K562 (cell line): ENCODE measurements around the gene SLC35D2. TPM values are rescaled to one million over a fixed set of nuclear protein-coding genes. Genes with fewer than 3 reads are reported as not detected.

Experiments
- BHLHE40 ChIP-seq: IDR thresholded peaks from 2 replicates; pipeline ENCODE4 v1.6.1; 2011; ENCODE audit warnings: low read length, improper control_type of control experiment
- DPF2 ChIP-seq: fragments of 450-650 bp; IDR thresholded peaks from 2 replicates; pipeline ENCODE4 v1.6.1; 2016
- HDAC1 ChIP-seq, 2 experiments: fragments of 450-650 bp; IDR thresholded peaks; 2 replicates each; pipeline ENCODE4 v1.6.1; 2016 to 2017; ENCODE audit warnings: inconsistent platforms in 1 of 2, mild to moderate bottlenecking in 1 of 2, moderate library complexity in 1 of 2
- JUND ChIP-seq, 2 experiments: IDR thresholded peaks; 2 replicates in 1 of 2; 3 replicates in 1 of 2; pipeline ENCODE4 v1.6.1; 2011; ENCODE audit warnings: borderline replicate concordance in 2 of 2, low read depth in 2 of 2, low read length in 2 of 2, improper control_type of control experiment in 1 of 2, missing biosample characterization in 1 of 2, missing genetic modification characterization in 1 of 2, missing genetic modification reagents in 1 of 2
- MXI1 ChIP-seq: IDR thresholded peaks from 2 replicates; pipeline ENCODE4 v1.6.1; 2011; ENCODE audit warnings: low read depth, mild to moderate bottlenecking, improper control_type of control experiment, low read length
- NFE2 ChIP-seq: IDR thresholded peaks from 2 replicates; pipeline ENCODE4 v1.6.1; 2014; ENCODE audit warnings: antibody characterized with exemption, low read depth
- NR2C1 ChIP-seq, 2 experiments: fragments of 450-650 bp; IDR thresholded peaks; 2 replicates each; pipeline ENCODE4 v1.6.1; 2017; ENCODE audit warnings: mild to moderate bottlenecking in 2 of 2, antibody characterized with exemption in 1 of 2, inconsistent platforms in 1 of 2, missing compliant biosample characterization in 1 of 2, missing genetic modification characterization in 1 of 2
- PBX2 ChIP-seq, 2 experiments: IDR thresholded peaks in 1 of 2; conservative IDR thresholded peaks in 1 of 2; 2 replicates each; pipeline ENCODE4 v1.6.1; 2016; ENCODE audit warnings: low read depth in 2 of 2, mild to moderate bottlenecking in 1 of 2, missing compliant biosample characterization in 1 of 2, missing genetic modification characterization in 1 of 2, moderate library complexity in 1 of 2
- PML ChIP-seq: IDR thresholded peaks from 2 replicates; pipeline ENCODE4 v1.6.1; 2012; ENCODE audit warnings: low read length, inconsistent platforms
- ZNF583 ChIP-seq: fragments of 250-450 bp; sonication (Bioruptor Pico); IDR thresholded peaks from 2 replicates; pipeline ENCODE4 v1.4.0; 2020
- ZNF695 ChIP-seq: fragments of 450-650 bp; formaldehyde crosslinking; IDR thresholded peaks from 2 replicates; pipeline ENCODE4 v1.4.0; 2020; ENCODE audit warnings: mild to moderate bottlenecking, moderate library complexity
- polyA plus RNA-seq, 8 experiments: library from polyadenylated mRNA; depleted of rRNA in 4 of 8; stranded (reverse) in 5 of 8; unstranded in 3 of 8; fragments of >200 nt; fragmentation: Nextera tagmentation in 2 of 8; fragmentation: Illumina TruSeq in 1 of 8; extraction: Ambion mirVana in 2 of 8; extraction: Trizol in 1 of 8; gene quantifications; 2 replicates each; pipeline versions ENCODE4 v1.2.1 to v1.2.3, GENCODE V29; 2011 to 2014; ENCODE audit warnings: inconsistent platforms in 1 of 8, missing spikeins in 1 of 8
- total RNA-seq, 7 experiments: library from RNA; depleted of rRNA in 6 of 7; stranded (reverse); fragments of >200 nt in 6 of 7; fragmentation: Illumina TruSeq in 2 of 7; extraction: Trizol in 2 of 7; gene quantifications; 2 replicates each; pipeline versions ENCODE4 v1.2.1 to v1.2.3, GENCODE V29; 2011 to 2021; ENCODE audit warnings: low replicate concordance in 1 of 7
- TF ChIP-seq, protein P1 (sequence below): sonication (generic); formaldehyde crosslinking; IDR thresholded peaks from 2 replicates; pipeline ENCODE4 v1.9.0; 2022; ENCODE audit warnings: mild to moderate bottlenecking, missing genetic modification reagents
- TF ChIP-seq, protein P2 (sequence below): fragments of 200-800 bp; sonication (Bioruptor generic); IDR thresholded peaks from 2 replicates; pipeline ENCODE4 v1.6.1; 2017; ENCODE audit warnings: missing genetic modification characterization, missing compliant biosample characterization
- TF ChIP-seq, protein P3 (sequence below): fragments of 450-650 bp; formaldehyde crosslinking; IDR thresholded peaks from 2 replicates; pipeline ENCODE4 v1.4.0; 2020; ENCODE audit warnings: mild to moderate bottlenecking, moderate library complexity
- TF ChIP-seq, protein P4 (sequence below): sonication (generic); formaldehyde crosslinking; IDR thresholded peaks from 2 replicates; pipeline ENCODE4 v1.5.0; 2020; ENCODE audit warnings: missing genetic modification reagents
- TF ChIP-seq, protein P5 (sequence below): sonication (generic); formaldehyde crosslinking; IDR thresholded peaks from 2 replicates; pipeline ENCODE4 v1.8.1; 2023; ENCODE audit warnings: mild to moderate bottlenecking, missing genetic modification reagents

SLC35D2 gene
- total and polyA plus RNA-seq, 9 of the 15 experiments (the other 6 are each of a cell fraction or from before 2014, with no cell fraction given) = 2.9 to 14.9 (median 11.7) TPM

- TF ChIP-seq MXI1 = no peak
- TF ChIP-seq, protein P1, sequence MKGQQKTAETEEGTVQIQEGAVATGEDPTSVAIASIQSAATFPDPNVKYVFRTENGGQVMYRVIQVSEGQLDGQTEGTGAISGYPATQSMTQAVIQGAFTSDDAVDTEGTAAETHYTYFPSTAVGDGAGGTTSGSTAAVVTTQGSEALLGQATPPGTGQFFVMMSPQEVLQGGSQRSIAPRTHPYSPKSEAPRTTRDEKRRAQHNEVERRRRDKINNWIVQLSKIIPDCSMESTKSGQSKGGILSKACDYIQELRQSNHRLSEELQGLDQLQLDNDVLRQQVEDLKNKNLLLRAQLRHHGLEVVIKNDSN (CRISPR knock-in tag) = peak; percentile 65
- no peak for TF ChIP-seq PML
- TF ChIP-seq, protein P2, sequence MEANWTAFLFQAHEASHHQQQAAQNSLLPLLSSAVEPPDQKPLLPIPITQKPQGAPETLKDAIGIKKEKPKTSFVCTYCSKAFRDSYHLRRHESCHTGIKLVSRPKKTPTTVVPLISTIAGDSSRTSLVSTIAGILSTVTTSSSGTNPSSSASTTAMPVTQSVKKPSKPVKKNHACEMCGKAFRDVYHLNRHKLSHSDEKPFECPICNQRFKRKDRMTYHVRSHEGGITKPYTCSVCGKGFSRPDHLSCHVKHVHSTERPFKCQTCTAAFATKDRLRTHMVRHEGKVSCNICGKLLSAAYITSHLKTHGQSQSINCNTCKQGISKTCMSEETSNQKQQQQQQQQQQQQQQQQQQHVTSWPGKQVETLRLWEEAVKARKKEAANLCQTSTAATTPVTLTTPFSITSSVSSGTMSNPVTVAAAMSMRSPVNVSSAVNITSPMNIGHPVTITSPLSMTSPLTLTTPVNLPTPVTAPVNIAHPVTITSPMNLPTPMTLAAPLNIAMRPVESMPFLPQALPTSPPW (CRISPR knock-in tag) = peak; percentile 70
- TF ChIP-seq, protein P3, sequence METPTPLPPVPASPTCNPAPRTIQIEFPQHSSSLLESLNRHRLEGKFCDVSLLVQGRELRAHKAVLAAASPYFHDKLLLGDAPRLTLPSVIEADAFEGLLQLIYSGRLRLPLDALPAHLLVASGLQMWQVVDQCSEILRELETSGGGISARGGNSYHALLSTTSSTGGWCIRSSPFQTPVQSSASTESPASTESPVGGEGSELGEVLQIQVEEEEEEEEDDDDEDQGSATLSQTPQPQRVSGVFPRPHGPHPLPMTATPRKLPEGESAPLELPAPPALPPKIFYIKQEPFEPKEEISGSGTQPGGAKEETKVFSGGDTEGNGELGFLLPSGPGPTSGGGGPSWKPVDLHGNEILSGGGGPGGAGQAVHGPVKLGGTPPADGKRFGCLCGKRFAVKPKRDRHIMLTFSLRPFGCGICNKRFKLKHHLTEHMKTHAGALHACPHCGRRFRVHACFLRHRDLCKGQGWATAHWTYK (CRISPR knock-in tag) = no peak
- no peak for TF ChIP-seq ZNF583
- no peak for TF ChIP-seq HDAC1 (IDR thresholded peaks at IDR 0.05)
- TF ChIP-seq PBX2 (CRISPR knock-in tag; IDR thresholded peaks at IDR 0.05; ENCODE audit: low read depth) = no peak
- TF ChIP-seq PBX2 (tag; conservative IDR thresholded peaks at IDR 0.05; ENCODE audit: low read depth) = peak; percentile 29; the same call in 1 of the 2 replicates
- peak; percentile 65 for TF ChIP-seq NR2C1 (IDR thresholded peaks at IDR 0.05)
- peak; percentile 74 for TF ChIP-seq NR2C1 (tag; IDR thresholded peaks at IDR 0.05)
- TF ChIP-seq BHLHE40 = peak; percentile 62
- TF ChIP-seq DPF2 = peak; percentile 40; the same call in 1 of the 2 replicates
- TF ChIP-seq, protein P4, sequence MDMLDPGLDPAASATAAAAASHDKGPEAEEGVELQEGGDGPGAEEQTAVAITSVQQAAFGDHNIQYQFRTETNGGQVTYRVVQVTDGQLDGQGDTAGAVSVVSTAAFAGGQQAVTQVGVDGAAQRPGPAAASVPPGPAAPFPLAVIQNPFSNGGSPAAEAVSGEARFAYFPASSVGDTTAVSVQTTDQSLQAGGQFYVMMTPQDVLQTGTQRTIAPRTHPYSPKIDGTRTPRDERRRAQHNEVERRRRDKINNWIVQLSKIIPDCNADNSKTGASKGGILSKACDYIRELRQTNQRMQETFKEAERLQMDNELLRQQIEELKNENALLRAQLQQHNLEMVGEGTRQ = peak; percentile 71
- TF ChIP-seq NFE2 = peak; percentile 34
- TF ChIP-seq, protein P5, sequence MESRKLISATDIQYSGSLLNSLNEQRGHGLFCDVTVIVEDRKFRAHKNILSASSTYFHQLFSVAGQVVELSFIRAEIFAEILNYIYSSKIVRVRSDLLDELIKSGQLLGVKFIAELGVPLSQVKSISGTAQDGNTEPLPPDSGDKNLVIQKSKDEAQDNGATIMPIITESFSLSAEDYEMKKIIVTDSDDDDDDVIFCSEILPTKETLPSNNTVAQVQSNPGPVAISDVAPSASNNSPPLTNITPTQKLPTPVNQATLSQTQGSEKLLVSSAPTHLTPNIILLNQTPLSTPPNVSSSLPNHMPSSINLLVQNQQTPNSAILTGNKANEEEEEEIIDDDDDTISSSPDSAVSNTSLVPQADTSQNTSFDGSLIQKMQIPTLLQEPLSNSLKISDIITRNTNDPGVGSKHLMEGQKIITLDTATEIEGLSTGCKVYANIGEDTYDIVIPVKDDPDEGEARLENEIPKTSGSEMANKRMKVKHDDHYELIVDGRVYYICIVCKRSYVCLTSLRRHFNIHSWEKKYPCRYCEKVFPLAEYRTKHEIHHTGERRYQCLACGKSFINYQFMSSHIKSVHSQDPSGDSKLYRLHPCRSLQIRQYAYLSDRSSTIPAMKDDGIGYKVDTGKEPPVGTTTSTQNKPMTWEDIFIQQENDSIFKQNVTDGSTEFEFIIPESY (CRISPR knock-in tag) = peak; percentile 73; the same call in 1 of the 2 replicates
- no peak for TF ChIP-seq ZNF695 (CRISPR knock-in tag)
- peak; percentile 66 for TF ChIP-seq JUND (IDR thresholded peaks at IDR 0.05; ENCODE audit: borderline replicate concordance, low read depth, low read length)
- TF ChIP-seq JUND (tag; IDR thresholded peaks at IDR 0.05; ENCODE audit: borderline replicate concordance, low read depth, low read length) = peak; percentile 23; the same call in 1 of the 3 replicates
Observed at GRCh38 chr9:96344458-96345180, 38.9 kb downstream of the SLC35D2 start (continued).
